ENCODE measurements around the gene OLFM2. TPM values are rescaled to one million over a fixed set of nuclear protein-coding genes. Genes with fewer than 3 reads are reported as not detected.

OLFM2 gene
- total RNA-seq, 2 donors from 2014 or later, result 3.1 to 11.9 TPM

- intact Hi-C loops (cut with DNase I), result no loop called here
- H3K36me3 ChIP-seq (replicated peaks in 1 of 2; ENCODE audit: insufficient read depth in 1 of 2, low read depth in 2 of 2), result no peaks in the 10 kb centered on the region
- H3K9me3 ChIP-seq, result no peaks in the 10 kb centered on the region
- 66 to 69% methylated on average over 8 of the region's 8 CpGs for WGBS, 2 donors
- no peaks in the 10 kb centered on the region for H3K27me3 ChIP-seq
- ATAC-seq, result no peak
- no peak for DNase-seq
- no peak for TF ChIP-seq POLR2A (IDR thresholded peaks at IDR 0.05)
- TF ChIP-seq, protein P1, sequence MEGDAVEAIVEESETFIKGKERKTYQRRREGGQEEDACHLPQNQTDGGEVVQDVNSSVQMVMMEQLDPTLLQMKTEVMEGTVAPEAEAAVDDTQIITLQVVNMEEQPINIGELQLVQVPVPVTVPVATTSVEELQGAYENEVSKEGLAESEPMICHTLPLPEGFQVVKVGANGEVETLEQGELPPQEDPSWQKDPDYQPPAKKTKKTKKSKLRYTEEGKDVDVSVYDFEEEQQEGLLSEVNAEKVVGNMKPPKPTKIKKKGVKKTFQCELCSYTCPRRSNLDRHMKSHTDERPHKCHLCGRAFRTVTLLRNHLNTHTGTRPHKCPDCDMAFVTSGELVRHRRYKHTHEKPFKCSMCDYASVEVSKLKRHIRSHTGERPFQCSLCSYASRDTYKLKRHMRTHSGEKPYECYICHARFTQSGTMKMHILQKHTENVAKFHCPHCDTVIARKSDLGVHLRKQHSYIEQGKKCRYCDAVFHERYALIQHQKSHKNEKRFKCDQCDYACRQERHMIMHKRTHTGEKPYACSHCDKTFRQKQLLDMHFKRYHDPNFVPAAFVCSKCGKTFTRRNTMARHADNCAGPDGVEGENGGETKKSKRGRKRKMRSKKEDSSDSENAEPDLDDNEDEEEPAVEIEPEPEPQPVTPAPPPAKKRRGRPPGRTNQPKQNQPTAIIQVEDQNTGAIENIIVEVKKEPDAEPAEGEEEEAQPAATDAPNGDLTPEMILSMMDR (IDR thresholded peaks at IDR 0.05), result no peak
- no peak overlapping the region for H3K27ac ChIP-seq
- H3K4me3 ChIP-seq, result no peak overlapping the region
- no peaks in the 10 kb centered on the region for H3K4me1 ChIP-seq
Observed at GRCh38 chr19:9970481-9970880, 34.2 kb upstream of the OLFM2 start.

- ATAC-seq, result no peak
- WGBS, 2 donors, result 52 to 83% methylated on average over 2 of the region's 2 CpGs
Observed at GRCh38 chr19:9969688-9969975, 33.3 kb upstream of the OLFM2 start.

GRCh38 chr19:9968820-9969687 is 32.7 kb upstream of the OLFM2 start:
- intact Hi-C loops (cut with DNase I), result no loop called here

More at GRCh38 chr19:9969688-9969975, 33.3 kb upstream of the OLFM2 start:
- H3K27me3 ChIP-seq, result no peaks in the 10 kb centered on the region
- no peak overlapping the region for H3K4me3 ChIP-seq
- DNase-seq, result no peak
- H3K27ac ChIP-seq, result no peak overlapping the region
- H3K4me1 ChIP-seq, result no peaks in the 10 kb centered on the region
- no peaks in the 10 kb centered on the region for H3K9me3 ChIP-seq
- intact Hi-C loops (cut with DNase I), result no loop called here
- TF ChIP-seq, protein P1 (IDR thresholded peaks at IDR 0.05), result no peak
- no peak for TF ChIP-seq POLR2A (IDR thresholded peaks at IDR 0.05)
- no peaks in the 10 kb centered on the region for H3K36me3 ChIP-seq (replicated peaks in 1 of 2; ENCODE audit: insufficient read depth in 1 of 2, low read depth in 2 of 2)

GRCh38 chr19:9967326-9967725 is 31.0 kb upstream of the OLFM2 start:
- Histone ChIP-seq H3K4me1 (no peaks in the 10 kb centered on the region), H3K9me3 (no peaks in the 10 kb centered on the region), H3K27me3 (no peaks in the 10 kb centered on the region), H3K4me3 (no peak overlapping the region), H3K27ac (no peak overlapping the region), H3K36me3 (replicated peaks in 1 of 2; ENCODE audit: insufficient read depth in 1 of 2, low read depth in 2 of 2) (no peaks in the 10 kb centered on the region)
- ATAC-seq, result no peak
- DNase-seq, result no peak
- WGBS, 2 donors, result 19 to 42% methylated on average over 3 to 4 of the region's 4 CpGs
- TF ChIP-seq, protein P1 (IDR thresholded peaks at IDR 0.05), result no peak
- TF ChIP-seq POLR2A (IDR thresholded peaks at IDR 0.05), result no peak
- intact Hi-C loops (cut with DNase I), result no loop called here

More at GRCh38 chr19:9968820-9969687, 32.7 kb upstream of the OLFM2 start:
- H3K36me3 ChIP-seq (replicated peaks in 1 of 2; ENCODE audit: insufficient read depth in 1 of 2, low read depth in 2 of 2), result no peaks in the 10 kb centered on the region
- H3K27me3 ChIP-seq, result no peaks in the 10 kb centered on the region
- 50 to 73% methylated on average over 2 to 7 of the region's 8 CpGs for WGBS, 2 donors
- no peak overlapping the region for H3K4me3 ChIP-seq
- TF ChIP-seq, protein P1 (IDR thresholded peaks at IDR 0.05), result no peak
- no peak for TF ChIP-seq POLR2A (IDR thresholded peaks at IDR 0.05)
- H3K27ac ChIP-seq, result no peak overlapping the region
- DNase-seq (no peak), ATAC-seq (no peak)
- no peaks in the 10 kb centered on the region for H3K4me1 ChIP-seq
- no peaks in the 10 kb centered on the region for H3K9me3 ChIP-seq

DNA sequence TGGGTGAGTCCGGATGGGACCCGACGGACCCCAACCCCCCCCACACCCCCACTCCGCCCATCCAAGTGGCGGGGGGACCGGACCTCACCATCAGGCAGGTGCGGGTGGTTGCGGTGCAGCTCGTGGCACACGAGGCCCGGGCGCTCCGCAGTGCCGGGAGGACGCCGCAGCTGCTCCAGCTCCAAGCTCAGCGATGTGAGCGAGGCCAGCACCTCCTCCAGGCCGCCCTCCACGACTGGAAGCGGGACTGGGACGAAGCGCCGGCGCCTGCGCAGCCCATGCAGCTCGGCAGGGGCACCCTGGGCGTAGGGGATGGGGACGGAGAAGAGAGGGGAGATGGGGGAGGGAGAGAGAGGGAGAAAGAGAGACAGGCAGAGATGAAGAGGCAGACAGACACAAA is 30.1 kb upstream of the OLFM2 start:
- Histone ChIP-seq H3K27ac (no peak overlapping the region), H3K4me1 (no peaks in the 10 kb centered on the region), H3K27me3 (no peaks in the 10 kb centered on the region), H3K4me3 (no peak overlapping the region), H3K36me3 (replicated peaks in 1 of 2; ENCODE audit: insufficient read depth in 1 of 2, low read depth in 2 of 2) (no peaks in the 10 kb centered on the region), H3K9me3 (no peaks in the 10 kb centered on the region)
- 8 to 12% methylated on average over 13 to 24 of the region's 29 CpGs for WGBS, 2 donors
- DNase-seq, result no peak
- TF ChIP-seq, protein P1 (IDR thresholded peaks at IDR 0.05), result no peak
- TF ChIP-seq POLR2A (IDR thresholded peaks at IDR 0.05), result no peak
- intact Hi-C loops (cut with DNase I), result no loop called here
- no peak for ATAC-seq
